Measurements from ENCODE around the gene LHX3.

- TF ChIP-seq POLR2A (IDR thresholded peaks at IDR 0.05) (no peak), EP300 (IDR thresholded peaks at IDR 0.05) (no peak)
- TF ChIP-seq, protein P1, sequence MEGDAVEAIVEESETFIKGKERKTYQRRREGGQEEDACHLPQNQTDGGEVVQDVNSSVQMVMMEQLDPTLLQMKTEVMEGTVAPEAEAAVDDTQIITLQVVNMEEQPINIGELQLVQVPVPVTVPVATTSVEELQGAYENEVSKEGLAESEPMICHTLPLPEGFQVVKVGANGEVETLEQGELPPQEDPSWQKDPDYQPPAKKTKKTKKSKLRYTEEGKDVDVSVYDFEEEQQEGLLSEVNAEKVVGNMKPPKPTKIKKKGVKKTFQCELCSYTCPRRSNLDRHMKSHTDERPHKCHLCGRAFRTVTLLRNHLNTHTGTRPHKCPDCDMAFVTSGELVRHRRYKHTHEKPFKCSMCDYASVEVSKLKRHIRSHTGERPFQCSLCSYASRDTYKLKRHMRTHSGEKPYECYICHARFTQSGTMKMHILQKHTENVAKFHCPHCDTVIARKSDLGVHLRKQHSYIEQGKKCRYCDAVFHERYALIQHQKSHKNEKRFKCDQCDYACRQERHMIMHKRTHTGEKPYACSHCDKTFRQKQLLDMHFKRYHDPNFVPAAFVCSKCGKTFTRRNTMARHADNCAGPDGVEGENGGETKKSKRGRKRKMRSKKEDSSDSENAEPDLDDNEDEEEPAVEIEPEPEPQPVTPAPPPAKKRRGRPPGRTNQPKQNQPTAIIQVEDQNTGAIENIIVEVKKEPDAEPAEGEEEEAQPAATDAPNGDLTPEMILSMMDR (IDR thresholded peaks at IDR 0.05): no peak
Measured at GRCh38 chr9:136240941-136241340, 36.0 kb upstream of the LHX3 start.

Measured in stomach (tissue), 4 donors.